IPS-15b (cell line): ENCODE results near the gene CEP350.
"Not testable (repeated sequence)": the region's sequence is repeated elsewhere in the genome, so short reads cannot be mapped to it uniquely, and the experiment has no call there.

Experiments
- H3K27me3 ChIP-seq: one replicate; pipeline ENCODE4 v1.6.1; 2013; ENCODE audit warnings: low read length; ENCODE audit not compliant: control insufficient read depth, insufficient read depth
- H3K36me3 ChIP-seq: one replicate; pipeline ENCODE4 v1.6.1; 2013; ENCODE audit warnings: low read length; ENCODE audit not compliant: control insufficient read depth, insufficient read depth
- H3K4me1 ChIP-seq: one replicate; pipeline ENCODE4 v1.6.1; 2013; ENCODE audit warnings: mild to moderate bottlenecking, low read length; ENCODE audit not compliant: control insufficient read depth, insufficient read depth
- H3K4me3 ChIP-seq: one replicate; pipeline ENCODE4 v1.5.1; 2013; ENCODE audit warnings: low read depth, low read length
- H3K9ac ChIP-seq: one replicate; pipeline ENCODE4 v1.6.1; 2013; ENCODE audit warnings: low read depth, mild to moderate bottlenecking, low read length
- H3K9me3 ChIP-seq: one replicate; pipeline ENCODE4 v1.6.1; 2013; ENCODE audit warnings: mild to moderate bottlenecking, low read length; ENCODE audit not compliant: control insufficient read depth, insufficient read depth

Gene CEP350

GRCh38 chr1:179952186-179952585 lies 2.4 kb upstream of the CEP350 start:
- Histone ChIP-seq H3K36me3 (no peaks in the 10 kb centered on the region), H3K4me3 (no peak overlapping the region), H3K4me1 (no peaks in the 10 kb centered on the region), H3K9ac (no peak overlapping the region), H3K27me3 (no peaks in the 10 kb centered on the region), H3K9me3 (no peaks in the 10 kb centered on the region)

GRCh38 chr1:179953974-179954492 lies 577 bp upstream of the CEP350 start:
- H3K36me3 ChIP-seq = no peaks in the 10 kb centered on the region
- H3K4me1 ChIP-seq = no peaks in the 10 kb centered on the region
- no peaks in the 10 kb centered on the region for H3K9me3 ChIP-seq
- peak overlapping the region; percentile 82 for H3K4me3 ChIP-seq
- peak overlapping the region; percentile 50 for H3K9ac ChIP-seq
- no peaks in the 10 kb centered on the region for H3K27me3 ChIP-seq

- H3K9ac ChIP-seq = peak overlapping the region; percentile 91
- H3K27me3 ChIP-seq = no peaks in the 10 kb centered on the region
- no peaks in the 10 kb centered on the region for H3K9me3 ChIP-seq
- H3K4me1 ChIP-seq = no peaks in the 10 kb centered on the region
- peak overlapping the region; percentile 82 for H3K4me3 ChIP-seq
- H3K36me3 ChIP-seq = no peaks in the 10 kb centered on the region
Observed at GRCh38 chr1:179955287-179955680, 674 bp downstream of the CEP350 start.

GRCh38 chr1:179955731-179956130 lies 1.1 kb downstream of the CEP350 start:
- Histone ChIP-seq H3K27me3 (no peaks in the 10 kb centered on the region), H3K36me3 (no peaks in the 10 kb centered on the region), H3K9me3 (no peaks in the 10 kb centered on the region), H3K4me1 (no peaks in the 10 kb centered on the region), H3K9ac (peak overlapping the region; percentile 91), H3K4me3 (peak overlapping the region; percentile 82)

GRCh38 chr1:179958359-179958758 lies 3.7 kb downstream of the CEP350 start:
- H3K27me3 ChIP-seq = no peaks in the 10 kb centered on the region
- no peak overlapping the region for H3K9ac ChIP-seq
- H3K4me1 ChIP-seq = no peaks in the 10 kb centered on the region
- H3K9me3 ChIP-seq = no peaks in the 10 kb centered on the region
- H3K36me3 ChIP-seq = no peaks in the 10 kb centered on the region
- no peak overlapping the region for H3K4me3 ChIP-seq

GRCh38 chr1:179962168-179962567 lies 7.6 kb downstream of the CEP350 start:
- not testable (repeated sequence) for H3K4me1 ChIP-seq, H3K9ac ChIP-seq, H3K4me3 ChIP-seq, H3K9me3 ChIP-seq, H3K27me3 ChIP-seq, H3K36me3 ChIP-seq

- Histone ChIP-seq H3K36me3 (no peaks in the 10 kb centered on the region), H3K4me3 (no peak overlapping the region), H3K27me3 (no peaks in the 10 kb centered on the region), H3K9ac (no peak overlapping the region), H3K9me3 (no peaks in the 10 kb centered on the region), H3K4me1 (peaks cover 7% of the 10 kb centered on the region)
Observed at GRCh38 chr1:179966551-179966950, 11.9 kb downstream of the CEP350 start.

GRCh38 chr1:179968284-179968993 lies 13.8 kb downstream of the CEP350 start:
- Histone ChIP-seq H3K4me3 (no peak overlapping the region), H3K9me3 (no peaks in the 10 kb centered on the region), H3K27me3 (no peaks in the 10 kb centered on the region), H3K4me1 (peaks cover 7% of the 10 kb centered on the region), H3K9ac (no peak overlapping the region), H3K36me3 (no peaks in the 10 kb centered on the region)

- Histone ChIP-seq H3K9ac (no peak overlapping the region), H3K27me3 (no peaks in the 10 kb centered on the region), H3K4me3 (no peak overlapping the region), H3K9me3 (no peaks in the 10 kb centered on the region), H3K4me1 (peaks cover 7% of the 10 kb centered on the region), H3K36me3 (no peaks in the 10 kb centered on the region)
Observed at GRCh38 chr1:179968994-179969919, 14.6 kb downstream of the CEP350 start.

GRCh38 chr1:179969962-179970361 lies 15.4 kb downstream of the CEP350 start:
- H3K4me3 ChIP-seq = no peak overlapping the region
- no peak overlapping the region for H3K9ac ChIP-seq
- no peaks in the 10 kb centered on the region for H3K36me3 ChIP-seq
- no peaks in the 10 kb centered on the region for H3K9me3 ChIP-seq
- no peaks in the 10 kb centered on the region for H3K27me3 ChIP-seq
- H3K4me1 ChIP-seq = peaks cover 4% of the 10 kb centered on the region

GRCh38 chr1:179971563-179972496 lies 17.2 kb downstream of the CEP350 start:
- H3K36me3 ChIP-seq = no peaks in the 10 kb centered on the region
- H3K4me1 ChIP-seq = no peaks in the 10 kb centered on the region
- no peak overlapping the region for H3K4me3 ChIP-seq
- no peak overlapping the region for H3K9ac ChIP-seq
- no peaks in the 10 kb centered on the region for H3K9me3 ChIP-seq
- H3K27me3 ChIP-seq = no peaks in the 10 kb centered on the region
